GM18873 (cell line): ENCODE data around the gene ZFAND2B.
"Not testable (repeated sequence)": the region's sequence is repeated elsewhere in the genome, so short reads cannot be mapped to it uniquely, and the experiment has no call there.

Source experiments
- ATAC-seq: cut with Tn5 transposase; IDR thresholded peaks from one replicate; pipeline ENCODE4 v1.9.1; 2021; ENCODE audit warnings: mild to moderate bottlenecking, moderate library complexity, moderate number of reproducible peaks; ENCODE audit not compliant: unreplicated experiment, low FRiP score

Gene ZFAND2B

GRCh38 chr2:219200502-219201326 lies 5.9 kb upstream of the ZFAND2B start:
- not testable (repeated sequence) for ATAC-seq

- not testable (repeated sequence) for ATAC-seq
Observed at GRCh38 chr2:219201331-219201730, 5.3 kb upstream of the ZFAND2B start.

DNA sequence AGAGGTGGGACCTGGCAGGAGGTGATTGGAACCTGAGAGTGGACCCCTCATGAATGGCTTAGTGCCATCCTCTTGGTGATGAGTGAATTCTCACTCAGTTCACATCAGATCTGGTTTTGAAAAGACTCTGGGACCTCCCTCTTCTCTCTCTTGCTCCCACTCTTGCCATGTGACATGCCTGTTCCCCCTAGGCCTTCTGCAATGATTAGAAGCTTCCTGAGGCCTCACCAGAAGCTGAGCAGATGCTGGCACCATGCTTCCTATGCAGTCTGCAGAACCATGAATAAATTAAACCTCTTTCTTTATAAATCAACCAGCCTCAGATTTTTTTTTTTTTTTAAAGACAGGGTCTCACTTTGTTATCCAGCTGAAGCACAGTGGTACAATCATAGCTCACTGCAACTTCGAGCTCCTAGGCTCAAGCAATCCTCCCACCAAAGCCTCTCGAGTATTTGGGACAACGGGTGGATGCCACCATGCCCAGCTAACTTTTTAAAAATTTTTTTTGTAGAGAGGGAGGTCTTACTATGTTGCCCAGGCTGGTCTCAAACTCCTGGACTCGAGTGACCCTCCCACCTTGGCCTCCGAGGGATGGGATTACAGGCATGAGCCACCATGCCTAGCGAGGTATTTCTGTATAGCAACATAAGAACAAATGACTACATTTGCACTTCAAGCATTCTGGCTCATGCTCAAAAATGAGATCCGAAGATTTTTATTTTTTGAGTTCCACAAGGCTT lies 2.0 kb upstream of the ZFAND2B start:
- ATAC-seq: no peak

GRCh38 chr2:219205165-219205538 lies 1.4 kb upstream of the ZFAND2B start:
- ATAC-seq: no peak

DNA sequence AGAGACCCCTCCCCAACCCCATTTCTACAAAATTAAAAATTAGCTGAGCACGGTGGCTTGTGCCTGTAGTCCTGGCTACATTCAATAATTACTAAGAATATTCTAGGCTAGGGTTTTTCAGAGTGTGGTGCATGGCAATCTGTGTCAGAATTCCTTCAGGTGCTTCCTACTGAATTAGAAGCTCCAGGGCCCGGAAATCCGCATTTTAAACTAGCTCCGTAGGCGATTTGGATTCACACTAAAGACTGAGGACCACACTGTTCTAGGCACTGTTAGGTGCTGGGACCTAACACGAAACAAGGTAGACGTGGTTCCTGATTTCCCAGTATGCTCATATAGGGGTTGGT lies 628 bp upstream of the ZFAND2B start:
- no peak for ATAC-seq

DNA sequence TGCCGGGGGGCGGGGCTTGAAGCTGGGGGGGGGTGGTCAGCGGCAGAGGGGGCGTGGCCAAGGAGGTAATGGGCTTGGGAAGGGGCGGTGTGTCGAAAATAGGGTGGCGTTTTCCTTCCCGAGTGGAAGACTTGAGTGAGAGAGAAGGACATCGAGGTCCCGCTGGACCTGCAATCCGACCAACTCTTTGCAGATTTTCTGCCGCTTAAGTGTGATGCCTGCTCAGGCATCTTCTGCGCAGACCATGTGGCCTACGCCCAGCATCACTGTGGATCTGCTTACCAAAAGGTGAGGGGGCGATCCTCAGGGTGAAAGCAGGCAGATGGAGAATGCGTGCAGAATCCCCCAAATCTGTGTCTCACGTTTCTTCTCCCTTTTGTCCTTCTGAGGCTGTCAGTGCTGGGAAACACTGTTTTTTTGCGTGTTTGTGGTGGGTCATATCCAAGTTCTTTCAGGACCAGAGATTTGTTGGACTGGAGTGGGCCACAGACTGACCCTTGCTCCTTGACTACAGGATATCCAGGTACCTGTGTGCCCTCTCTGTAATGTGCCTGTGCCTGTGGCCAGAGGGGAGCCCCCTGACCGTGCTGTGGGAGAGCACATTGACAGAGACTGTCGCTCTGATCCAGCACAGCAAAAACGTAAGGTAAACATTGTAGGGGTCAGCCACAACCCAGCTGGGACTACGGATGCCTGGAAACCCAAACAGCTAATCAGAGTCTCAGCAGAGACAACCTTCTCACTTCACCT lies 727 bp downstream of the ZFAND2B start:
- no peak for ATAC-seq

DNA sequence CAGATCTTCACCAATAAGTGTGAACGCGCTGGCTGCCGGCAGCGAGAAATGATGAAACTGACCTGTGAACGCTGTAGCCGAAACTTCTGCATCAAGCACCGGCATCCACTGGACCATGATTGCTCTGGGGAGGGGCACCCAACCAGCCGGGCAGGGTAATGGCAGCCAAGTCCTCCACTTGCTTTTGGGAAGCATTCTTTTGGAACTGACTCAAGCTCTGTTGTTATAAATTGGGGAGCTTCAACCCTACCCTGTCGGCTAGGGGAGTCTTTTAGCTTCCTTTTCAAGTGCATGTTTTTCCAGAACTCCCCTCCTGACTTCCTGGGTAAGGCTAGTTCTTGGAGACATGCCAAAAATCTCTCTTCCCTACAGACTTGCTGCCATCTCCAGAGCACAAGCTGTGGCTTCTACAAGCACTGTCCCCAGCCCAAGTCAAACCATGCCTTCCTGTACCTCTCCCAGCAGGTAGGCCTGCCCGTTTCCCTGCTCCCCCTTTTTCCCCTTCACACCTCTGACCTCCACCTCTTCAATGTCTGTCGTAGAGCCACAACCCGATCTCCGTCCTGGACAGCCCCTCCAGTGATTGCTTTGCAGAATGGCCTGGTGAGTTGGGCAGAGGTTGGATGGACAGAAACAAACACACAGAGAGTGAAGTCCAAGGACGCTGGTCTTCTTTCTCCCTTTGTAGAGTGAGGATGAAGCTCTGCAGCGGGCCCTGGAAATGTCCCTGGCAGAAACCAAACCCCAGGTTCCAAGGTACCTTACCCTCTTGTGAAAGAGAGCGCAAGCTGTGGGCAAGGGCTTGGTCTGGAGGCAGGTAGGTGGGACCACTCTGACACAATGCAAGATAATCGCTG lies 1.5 kb downstream of the ZFAND2B start:
- ATAC-seq: no peak

DNA sequence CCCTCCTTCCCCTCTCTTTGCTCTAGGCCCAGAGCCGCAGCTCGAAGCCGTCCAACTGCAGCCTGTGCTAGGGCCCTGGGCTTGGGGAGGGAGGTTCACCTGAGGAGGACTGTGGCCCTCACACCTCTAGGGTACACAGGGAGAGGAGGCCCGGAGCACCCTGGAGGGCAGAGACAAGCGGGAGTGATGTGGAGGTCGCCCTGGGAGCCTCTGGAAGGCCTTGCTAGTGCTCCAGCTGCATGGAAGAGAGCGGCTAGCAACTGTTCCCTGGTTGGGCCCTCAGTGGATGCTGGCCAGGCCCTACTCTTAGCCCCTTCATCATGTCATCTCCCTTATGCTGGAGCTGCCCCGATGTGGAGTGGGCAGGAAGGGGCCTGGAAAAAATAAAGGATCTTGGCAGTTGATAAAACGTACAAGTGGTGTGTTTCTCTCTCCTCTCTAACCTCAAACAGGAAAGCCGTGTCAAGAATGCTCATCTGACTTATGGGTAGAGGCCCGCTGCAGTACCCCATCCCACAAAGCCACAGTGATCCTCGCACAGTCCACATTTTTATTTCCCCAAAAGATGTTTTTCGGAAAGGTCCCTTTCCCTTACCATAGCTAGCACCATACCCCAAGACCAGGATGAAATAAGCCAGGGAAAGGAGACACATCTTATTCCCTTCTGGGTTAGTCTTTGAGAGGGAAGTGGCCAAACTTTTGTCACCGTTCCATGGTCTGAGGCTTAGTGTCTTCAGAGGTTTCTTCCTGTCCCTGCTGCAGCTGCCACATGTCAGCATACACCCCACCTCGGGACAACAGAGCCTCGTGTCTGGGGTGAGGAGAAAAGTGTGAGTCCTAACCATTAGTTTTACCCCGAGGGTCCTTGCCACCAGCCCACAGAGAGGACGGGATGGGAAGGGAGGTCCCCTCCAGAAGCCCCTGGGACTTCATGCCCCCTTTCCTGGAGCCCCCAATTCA lies 2.9 kb downstream of the ZFAND2B start:
- ATAC-seq: no peak

DNA sequence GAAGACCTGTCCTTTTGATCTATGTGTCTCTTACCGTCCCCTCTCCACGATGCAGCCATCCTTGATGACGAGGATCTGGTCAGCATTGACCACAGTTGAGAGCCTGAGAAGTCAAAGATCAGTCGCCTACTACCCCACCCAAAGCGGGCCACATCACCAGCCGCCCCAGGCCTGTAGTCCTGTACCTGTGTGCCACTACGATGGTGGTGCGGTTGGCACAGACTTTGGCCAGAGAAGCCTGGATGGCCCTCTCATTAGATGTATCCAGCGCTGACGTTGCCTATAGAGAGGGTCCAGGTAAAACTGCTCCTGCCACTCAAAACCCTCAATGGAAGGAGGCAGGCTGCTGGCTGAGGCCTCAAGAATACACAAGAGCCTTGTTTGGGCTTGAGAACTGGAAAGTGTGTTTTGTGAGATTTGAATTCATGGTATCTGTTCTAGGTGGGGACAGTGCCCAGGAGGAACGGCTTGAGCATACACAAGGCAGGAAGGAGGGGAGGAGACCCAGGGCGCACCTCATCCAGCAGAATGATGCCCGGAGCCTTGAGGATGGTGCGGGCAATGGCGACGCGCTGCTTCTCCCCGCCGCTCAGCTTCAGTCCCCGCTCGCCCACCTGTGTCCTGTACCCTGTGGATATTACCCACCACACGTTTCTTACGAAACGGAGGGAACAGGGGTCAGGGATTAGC lies 3.8 kb downstream of the ZFAND2B start:
- ATAC-seq: no peak

DNA sequence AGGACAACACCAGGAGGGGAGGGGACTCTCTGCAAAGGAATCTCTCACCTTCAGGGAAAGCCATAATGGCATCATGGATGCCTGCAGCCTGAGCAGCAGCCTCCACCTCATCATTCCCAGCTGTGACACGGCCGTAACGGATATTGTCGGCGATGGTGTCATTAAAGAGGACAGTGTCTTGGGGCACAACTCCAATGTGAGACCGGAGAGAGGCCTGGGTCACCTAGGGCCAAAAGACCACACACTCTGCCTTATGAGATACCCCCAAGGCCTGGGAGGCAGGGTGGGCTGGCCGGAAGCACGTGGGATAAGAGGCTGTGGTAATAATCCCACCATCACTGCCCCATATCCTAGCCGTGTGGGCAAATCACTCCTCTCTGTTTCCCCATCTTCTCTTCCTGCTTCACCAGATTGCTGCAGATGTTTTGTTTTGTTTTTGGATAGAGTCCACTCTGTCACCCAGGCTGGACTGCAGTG lies 4.3 kb downstream of the ZFAND2B start:
- ATAC-seq: no peak

DNA sequence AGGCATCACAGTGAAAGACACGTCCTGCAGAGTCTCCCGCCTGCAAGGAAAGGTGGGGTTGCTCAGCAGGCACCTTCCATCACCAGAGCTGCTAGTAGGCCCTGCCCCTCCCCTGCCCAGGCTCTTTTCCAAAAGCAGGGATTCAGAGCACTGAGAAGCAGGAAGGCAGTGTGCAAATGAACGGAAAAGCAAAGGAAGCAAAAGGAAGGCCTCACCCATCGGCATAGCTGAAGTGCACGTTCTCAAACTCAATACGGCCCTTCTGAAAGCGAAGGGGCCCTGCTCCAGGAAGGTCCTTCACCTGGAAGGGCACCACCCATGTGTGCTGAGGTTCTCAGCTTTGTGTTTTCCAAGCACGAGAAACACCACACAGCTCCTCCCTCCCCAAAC lies 6.4 kb downstream of the ZFAND2B start:
- ATAC-seq: no peak

GRCh38 chr2:219213486-219214071 lies 7.0 kb downstream of the ZFAND2B start:
- ATAC-seq: no peak

DNA sequence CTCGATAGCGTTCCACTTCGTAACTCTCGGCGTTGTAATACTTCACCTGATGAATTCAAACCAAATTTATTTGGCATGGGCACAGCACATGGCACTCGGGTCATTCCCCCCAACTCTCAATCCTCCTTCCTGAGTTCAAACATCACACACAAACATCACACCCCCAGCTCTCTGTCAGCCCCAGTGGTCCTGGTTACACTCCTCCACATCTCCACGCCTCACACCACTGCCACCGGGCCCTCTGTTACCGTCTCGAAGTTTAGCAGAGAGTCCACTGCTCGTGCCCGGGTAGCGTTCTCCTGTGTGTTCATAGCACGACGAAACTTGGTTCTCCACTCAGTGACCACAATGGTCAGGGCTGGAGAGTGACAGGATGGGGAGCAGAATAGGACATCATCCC lies 7.6 kb downstream of the ZFAND2B start:
- no peak for ATAC-seq

- no peak for ATAC-seq
Observed at GRCh38 chr2:219214786-219215185, 8.2 kb downstream of the ZFAND2B start.

DNA sequence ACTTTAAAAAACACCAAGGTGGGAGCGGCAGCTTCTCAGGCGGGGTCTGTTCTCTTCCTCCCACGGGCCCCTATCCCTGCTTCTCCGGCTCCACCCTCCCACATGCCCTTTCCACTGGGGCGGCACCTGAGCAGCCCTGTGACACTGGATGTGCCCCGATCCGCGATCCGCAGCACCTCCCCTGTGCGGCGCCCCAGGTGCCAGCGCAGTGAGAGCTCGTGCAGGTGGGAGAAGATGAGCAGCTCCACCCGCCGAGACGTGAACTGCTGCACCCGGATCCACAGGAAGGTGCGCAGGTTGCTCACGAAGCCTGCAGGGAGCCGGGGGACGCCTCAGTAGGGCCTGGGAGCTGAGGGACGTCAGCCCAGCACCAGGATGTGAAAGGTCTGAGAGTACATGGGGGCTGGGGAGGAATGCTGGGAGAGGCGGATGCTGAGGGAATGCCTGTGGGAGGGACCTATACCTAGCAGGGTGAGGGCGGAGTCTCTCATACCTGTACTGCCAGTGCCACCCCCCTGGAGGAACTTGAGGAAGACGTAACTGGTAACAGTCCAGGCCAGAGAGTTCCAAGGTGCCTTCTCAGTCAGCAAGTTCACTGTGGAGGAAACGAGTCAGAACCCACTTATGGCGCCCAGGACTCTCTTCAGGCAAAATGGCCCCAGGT lies 9.4 kb downstream of the ZFAND2B start:
- no peak for ATAC-seq

DNA sequence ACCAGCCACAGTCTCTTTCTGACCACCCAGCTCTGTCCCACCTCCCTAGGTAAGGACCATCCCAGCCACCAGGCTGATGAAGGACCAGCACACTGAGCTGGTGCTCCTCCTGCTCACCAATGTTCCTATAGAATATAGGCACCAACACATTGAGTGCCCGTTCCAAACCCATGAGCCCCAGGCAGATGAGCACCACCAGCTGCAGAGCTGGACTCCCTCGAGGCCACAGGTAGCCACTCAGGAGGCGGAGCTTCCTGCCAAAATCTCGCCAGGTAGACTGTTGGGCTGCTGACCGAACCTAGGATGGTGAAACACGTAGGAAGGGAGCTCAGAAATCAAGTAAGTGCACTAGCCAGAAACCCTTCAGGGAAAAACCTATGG lies 9.9 kb downstream of the ZFAND2B start:
- ATAC-seq: no peak

DNA sequence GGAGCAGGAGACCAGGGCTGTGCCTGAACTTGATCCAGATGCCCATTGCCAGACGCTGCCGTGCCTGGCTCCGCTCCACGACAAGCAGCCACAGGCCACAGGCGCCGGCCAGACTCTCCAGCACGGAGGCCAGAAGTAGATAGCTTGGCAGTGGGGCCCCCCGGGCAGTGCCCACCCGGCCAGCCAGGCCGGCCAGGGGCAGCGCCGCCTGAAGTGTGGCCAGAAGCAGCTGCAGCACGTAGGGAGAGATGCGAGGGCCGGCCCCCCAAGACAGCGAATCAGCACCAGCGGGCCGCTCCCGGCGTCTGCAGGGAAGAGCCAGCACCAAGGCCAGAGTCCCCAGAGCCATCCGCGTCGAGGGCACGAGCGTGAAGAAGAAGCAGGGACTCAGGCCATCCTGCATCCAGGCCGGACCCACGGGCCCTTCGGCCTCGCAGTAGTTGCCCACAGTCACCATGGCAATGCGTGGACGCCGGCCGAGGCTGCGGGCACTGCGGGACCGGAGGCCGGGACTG lies 11.7 kb downstream of the ZFAND2B start:
- peak; percentile 26 for ATAC-seq
